NCI-H2171 treated with DMSO at 0.1 percent for 48 hours (cell line): ENCODE measurements around the gene RFX4.

Experiments
- DNase-seq: peaks from one replicate; lab custom pipeline; 2025; lab: John Stamatoyannopoulos, UW

RFX4 gene

DNA sequence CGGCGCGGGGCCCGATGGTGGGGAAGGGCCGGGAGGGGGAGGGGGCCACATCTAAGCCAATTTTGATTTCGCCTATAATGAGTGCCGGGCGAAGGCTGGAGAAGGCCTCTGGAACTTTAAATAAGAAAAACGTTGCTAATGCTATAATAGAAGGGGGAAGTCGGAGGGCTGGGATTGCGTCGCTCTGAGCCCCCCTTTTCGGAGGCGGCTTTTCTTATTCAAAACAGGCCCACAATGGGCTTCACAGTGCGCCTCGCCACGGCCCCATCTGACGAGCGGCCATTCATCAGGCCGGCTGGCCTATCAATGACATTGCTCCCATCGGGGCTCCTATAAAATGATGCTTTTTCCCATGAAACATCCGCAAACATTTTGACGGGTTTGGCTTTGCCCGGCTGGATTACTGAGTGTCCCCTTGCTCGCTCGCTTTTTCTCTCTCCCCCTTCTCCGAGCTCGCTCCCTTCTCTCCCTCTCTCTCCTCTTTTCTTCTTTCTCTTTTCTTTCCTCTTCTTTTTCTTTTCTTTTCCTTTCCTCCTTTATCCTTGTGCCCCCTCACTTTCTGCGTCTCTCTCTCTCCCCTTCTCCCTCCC, at the start of gene RFX4:
Gene RFX4 (plus strand): TSS at position 364 of the 590 bp plus-strand sequence. CDS start 317 bp downstream, outside the sequence.
- no peak for DNase-seq

DNA sequence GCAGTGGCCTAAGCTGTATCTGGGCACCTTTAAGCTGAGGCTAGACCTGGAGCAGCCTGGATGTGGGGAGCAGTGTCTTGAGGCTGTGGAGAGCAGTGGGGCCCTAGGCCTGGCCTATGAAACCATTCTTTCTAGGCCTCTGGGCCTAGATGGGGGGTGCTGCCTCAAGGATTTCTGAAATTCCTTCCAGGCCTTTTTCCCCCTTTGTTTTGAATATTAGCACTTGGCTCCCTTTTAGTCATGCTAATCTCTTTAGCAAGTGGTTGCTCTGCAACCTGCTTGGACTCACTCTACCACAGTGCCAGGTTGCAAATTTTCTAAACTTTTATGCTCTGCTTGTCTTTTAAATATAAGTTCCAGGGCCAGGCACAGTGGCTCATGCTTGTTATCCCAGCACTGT, 41.6 kb upstream of the RFX4 start:
- DNase-seq, result no peak

GRCh38 chr12:106551410-106551809, 31.4 kb upstream of the RFX4 start:
- peak; percentile 2 for DNase-seq

GRCh38 chr12:106552228-106552627, 30.6 kb upstream of the RFX4 start:
- DNase-seq, result no peak

DNA sequence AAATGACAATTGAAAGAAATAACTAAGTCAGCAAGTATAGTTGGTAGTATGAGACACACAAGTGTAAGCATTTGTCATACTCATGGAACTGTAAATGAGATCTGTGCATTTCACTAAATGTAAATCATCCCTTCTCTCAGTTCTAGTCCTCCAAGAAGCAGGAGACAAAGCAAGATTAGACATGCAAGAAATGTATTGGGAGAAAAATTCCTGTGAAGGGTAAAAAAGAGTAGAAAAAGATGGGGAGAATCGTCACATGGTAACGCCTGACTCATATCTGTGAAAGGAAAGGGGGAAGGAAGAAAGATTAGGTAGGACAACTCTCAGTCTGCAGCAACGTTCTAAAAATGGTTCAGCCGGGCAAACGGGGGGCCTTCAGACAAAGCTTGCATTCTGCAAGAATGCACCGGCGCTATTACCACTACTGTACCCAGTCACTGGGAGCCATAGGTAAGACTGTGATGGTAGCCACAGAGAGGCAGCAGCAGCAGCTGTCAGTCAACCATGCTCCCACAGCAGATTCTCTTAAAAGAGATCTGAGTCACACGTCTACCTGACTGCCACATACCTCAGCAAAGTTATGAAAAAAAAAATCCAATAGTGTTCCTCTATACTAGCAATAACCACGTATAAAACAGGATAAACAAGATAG, 18.0 kb upstream of the RFX4 start:
- no peak for DNase-seq

- no peak for DNase-seq
Measured at GRCh38 chr12:106566771-106567170, 16.0 kb upstream of the RFX4 start.

- no peak for DNase-seq
Measured at GRCh38 chr12:106573239-106573638, 9.6 kb upstream of the RFX4 start.

DNA sequence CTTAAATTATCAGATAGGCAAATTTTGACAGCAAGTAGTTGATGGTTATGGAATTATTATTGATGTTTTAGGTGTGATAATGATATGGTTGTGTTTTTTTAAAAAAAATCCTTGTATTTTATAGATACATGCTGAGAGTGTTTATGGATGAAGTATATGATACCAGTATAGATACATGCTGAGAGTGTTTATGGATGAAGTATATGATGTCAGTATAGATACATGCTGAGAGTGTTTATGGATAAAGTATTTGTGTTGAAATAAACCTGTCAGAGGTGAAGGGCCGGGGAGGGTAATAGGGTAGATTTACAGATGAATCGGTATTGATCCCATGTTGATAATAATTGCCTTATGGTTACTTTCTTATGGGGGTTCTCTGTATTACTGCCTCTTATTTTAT, 6.0 kb upstream of the RFX4 start:
- no peak for DNase-seq

DNA sequence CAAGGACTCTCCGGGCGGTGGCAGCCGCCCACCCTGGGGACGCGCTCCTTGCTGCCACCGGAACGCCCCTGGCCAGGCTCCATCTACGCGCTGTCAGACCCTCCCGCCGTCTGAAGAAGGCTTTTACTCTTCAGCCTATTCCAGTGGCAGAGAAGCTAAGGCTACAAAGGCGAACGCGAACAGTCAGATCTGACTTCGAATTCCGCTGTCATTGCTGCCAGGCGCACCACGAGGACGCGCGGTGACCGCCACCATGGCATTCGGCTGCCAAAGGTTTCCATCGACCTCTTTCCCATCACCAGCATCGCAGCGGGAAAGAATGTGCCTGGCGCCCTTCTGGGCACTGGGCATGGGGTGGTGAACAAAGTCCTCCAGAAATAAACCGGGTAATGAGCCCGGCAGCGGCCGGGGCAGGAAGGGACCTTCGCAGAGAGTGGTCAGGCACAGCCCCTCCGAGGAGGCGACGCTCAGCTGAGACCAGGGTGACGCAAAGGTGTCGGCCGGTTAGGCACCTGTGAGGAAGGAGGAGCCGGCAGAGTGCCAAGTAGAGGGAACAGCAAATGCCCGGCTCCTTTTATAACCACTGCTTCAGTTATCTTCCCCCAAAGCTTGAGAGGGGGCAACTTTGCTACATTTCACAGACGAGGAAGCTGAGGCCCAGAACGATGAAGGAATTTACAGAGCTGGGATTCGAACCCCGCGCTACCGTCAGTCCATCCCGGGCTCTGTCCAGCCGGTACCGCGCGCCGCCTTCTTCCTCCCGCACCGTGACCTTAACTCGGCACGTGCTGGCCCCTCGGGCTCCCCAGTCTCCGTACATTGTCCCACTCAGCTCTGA, 1.9 kb upstream of the RFX4 start:
- DNase-seq, result no peak

- DNase-seq, result no peak
Measured at GRCh38 chr12:106581543-106582248, 1.1 kb upstream of the RFX4 start.

DNA sequence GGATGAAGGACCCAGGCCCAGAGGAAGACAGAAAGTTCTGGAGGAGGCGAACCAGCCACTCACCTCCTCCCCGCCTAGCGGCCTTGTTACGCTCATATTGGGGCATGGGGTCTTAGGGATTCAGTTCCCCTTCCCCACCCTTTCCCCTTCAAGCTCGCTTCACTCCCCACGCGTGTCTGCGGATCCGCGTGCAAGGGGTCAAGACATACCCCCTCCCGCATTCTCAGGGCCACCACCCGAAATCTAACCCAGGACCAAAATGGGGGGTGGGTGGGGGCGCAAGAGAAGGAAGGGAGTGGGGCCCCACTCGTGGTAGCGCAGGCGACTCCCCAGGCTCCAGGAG, 584 bp upstream of the RFX4 start:
- no peak for DNase-seq

DNA sequence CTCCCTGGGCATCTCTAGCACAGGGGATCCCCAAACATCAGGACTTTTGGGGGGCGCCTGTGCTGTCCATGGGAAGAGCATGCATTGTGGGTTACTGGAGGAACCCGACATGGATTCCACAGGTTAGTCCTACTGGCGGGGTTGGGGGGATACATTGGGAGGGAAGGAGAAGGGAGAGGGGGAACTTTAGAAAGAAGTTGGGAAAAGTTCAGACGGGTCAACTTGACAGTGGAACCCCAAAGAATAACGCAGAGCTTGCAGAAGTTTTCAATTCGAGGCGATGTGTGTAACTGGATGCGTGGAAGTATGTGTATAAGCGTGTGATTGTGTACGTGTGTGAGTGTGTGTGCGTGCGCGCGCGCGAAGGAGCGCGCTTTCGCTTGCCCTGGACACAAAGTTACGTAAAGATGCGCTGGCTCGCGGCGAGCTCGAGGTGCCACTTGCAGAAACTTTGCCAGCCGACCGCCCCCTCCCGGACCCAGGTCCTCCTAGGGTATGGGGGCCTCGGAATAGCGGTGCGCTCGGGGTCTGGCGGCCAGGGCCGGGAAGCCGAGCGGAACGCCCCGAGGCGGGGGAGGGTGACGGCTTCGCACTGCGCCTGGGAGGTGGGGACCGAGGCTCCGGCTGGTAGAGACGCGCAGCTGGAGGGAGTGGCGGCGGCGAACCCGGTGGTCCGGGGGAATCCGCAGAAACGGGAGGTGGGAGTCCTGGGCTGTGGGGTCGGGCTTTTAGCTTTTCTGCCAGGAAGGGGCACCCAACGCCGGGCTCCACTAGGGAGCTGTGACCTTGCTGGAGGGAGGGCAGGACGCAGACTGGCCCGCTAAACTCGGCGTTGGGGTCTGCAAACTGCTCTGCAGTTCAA, 669 bp downstream of the RFX4 start:
- DNase-seq, result no peak

DNA sequence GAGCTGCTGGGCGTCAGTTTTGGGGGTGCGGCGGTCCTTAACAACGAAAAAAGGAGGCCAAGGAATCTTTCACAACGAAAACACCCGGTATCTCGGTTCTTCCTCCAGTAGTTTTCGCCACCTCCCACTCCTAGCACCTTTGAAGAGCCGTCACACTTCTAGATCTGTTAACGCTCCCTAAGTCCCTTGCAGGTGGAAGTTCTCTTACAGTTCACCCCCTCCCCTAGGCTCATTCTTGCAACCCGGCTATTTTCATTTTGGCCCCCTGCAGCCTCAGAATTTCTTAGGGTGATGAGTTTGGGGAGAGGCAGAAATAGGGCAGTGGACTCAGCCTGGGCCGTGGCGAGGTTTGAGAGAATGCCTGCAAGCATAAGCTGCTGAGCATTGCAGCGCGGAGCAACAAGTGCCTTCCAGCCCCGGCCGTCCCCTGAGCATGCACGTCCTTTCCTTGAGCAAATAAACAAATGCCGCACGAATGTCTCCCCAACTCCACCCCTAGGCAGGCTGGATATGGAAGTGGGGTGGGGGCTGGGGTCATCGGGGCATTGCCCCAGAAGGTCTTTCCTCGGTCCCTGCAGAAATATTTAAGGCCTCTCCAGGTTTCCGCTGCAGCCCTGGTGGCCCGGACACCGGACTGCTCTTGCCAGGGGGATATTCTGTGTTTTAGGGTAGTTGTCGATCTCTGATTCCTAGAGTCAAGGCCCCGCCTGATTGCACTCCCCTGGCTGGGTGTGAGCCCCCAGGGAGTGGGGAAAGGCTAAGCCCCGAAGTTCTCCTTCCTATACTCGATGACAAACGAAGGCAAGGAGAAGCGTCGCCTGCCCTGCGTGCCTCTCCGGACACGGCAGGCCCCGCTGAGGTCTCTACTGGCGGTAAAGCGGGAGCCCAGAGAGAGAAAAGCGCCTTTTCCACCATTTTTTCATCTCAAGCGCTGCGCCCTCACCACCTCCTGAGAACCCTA, 1.6 kb downstream of the RFX4 start:
- DNase-seq, result no peak

DNA sequence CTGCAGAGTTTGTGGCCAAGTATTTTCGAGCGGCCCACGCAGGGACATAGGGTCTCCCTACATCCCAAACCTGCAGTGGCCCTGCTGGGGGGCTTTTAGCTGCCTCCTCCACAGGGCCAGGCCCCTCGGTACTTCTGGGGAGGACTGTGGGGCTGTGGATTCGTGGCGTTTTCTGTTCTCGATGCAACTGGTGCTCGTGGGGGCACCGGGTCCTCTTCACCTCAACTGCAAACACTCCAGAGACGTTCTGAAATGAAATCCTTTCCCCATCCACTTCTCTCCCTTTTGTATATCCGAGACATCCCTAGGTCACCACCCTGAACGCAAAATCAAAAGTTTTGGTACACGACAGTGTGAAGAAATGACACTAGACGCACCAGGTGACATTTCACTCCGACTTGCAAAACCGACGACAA, 2.3 kb downstream of the RFX4 start:
- DNase-seq, result no peak

GRCh38 chr12:106585521-106586277, 2.9 kb downstream of the RFX4 start:
- peak; percentile 49 for DNase-seq

GRCh38 chr12:106586278-106586802, 3.5 kb downstream of the RFX4 start:
- DNase-seq, result no peak

DNA sequence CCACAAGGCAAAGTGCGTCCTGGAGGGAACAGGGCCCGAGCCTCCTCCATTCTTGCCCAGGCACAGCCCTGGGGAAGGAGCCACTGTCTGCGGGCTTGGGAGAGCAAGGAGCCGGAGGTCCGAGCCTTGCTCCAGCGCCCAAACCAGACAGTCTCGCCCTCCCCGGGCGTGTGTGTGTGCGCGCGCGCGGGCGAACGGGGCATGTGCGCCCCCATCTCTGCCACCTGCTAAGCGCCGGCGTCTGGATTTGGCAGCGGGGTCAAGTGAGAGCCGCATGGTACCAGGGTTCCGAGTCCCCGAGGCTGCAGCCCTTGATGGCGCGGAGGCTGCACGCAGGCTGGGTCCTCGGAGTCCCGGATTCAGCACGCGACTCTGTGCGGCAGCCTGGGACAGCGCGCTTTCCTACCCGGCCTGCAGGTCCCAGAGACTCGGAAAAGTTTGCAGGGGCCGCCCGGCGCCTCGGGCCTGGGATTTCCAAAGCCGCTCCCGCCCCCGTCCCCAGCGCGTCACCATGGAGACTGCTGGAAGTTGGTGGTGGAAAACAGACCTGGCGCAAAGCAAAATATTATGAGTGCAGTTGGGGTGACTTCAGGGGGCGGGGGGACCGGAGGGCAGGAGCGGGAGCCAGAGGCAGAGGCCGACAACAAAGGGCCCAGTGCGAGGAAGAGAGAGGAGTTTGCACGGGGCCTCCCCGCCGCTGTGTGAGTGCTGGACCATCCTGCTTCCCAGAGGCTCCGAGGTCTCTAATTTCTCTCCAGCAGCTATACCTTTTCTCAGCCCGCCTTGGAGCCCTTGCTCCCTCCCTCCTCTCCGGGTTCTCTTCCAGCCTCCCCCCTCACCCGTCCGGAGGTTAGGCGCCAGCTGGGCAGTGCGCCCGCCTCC, 4.2 kb downstream of the RFX4 start:
- peak; percentile 27 for DNase-seq

DNA sequence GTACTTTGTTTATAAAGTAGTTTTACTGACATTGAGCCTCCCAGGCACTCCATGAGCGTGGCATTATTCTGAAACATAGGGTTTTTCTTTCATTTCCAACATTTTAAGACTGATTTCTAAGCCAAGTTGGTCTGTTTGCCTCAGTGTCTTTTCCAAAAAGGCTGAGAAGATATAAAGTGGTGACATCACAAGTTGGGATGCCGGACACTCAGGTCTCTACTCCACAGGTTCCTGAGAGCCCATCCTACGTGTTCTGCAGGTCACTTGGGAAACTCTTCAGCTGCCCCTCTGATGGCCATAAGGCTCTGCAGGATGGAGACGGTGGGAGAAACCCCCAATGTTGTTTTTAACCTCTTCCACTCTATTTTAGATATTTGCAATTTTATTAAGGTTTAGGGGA, 6.0 kb downstream of the RFX4 start:
- DNase-seq, result no peak
